ENCODE measurements around the gene LTA.

LTA gene

DNA sequence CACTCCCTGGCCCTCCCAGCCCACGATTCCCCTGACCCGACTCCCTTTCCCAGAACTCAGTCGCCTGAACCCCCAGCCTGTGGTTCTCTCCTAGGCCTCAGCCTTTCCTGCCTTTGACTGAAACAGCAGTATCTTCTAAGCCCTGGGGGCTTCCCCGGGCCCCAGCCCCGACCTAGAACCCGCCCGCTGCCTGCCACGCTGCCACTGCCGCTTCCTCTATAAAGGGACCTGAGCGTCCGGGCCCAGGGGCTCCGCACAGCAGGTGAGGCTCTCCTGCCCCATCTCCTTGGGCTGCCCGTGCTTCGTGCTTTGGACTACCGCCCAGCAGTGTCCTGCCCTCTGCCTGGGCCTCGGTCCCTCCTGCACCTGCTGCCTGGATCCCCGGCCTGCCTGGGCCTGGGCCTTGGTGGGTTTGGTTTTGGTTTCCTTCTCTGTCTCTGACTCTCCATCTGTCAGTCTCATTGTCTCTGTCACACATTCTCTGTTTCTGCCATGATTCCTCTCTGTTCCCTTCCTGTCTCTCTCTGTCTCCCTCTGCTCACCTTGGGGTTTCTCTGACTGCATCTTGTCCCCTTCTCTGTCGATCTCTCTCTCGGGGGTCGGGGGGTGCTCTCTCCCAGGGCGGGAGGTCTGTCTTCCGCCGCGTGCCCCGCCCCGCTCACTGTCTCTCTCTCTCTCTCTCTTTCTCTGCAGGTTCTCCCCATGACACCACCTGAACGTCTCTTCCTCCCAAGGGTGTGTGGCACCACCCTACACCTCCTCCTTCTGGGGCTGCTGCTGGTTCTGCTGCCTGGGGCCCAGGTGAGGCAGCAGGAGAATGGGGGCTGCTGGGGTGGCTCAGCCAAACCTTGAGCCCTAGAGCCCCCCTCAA, at the start of gene LTA:
LTA (plus strand) TSS at position 249 of the 871 bp plus-strand sequence; CDS start at position 703, 454 bp downstream.
- peak; percentile 79 for DNase-seq

GRCh38 chr6:31525553-31525931, 46.5 kb upstream of the LTA start:
- DNase-seq: no peak

DNA sequence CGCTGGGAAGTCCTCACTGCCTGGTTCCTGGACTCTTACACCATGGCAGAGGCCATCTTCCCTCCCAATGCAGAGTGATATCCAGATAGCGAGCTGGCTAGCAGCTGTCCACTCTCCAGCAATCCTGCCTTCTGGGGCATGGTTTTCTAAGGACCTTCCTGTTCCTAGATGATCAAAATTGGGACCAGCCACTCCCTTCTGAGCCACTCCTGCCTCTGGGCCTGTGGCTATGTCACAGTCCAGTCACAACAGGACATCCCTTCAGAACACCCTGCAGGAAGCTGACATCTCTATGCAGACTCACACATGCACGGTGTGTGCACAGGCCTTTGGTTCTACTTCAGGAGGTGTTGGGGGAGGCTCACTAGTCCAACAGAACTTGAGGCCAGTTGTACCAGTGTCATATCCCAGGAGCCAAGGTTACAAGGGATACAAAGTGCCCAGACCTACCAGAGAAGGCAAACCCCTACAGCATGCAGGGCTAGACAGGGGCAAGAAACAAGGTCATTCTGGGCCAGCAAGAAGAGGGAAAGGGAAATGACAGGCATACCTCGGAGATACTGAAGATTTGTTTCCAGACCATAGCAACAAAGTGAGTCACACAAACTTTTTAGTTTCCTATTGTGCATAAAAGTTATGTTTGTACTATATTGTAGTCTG, 46.0 kb upstream of the LTA start:
- DNase-seq: no peak

DNA sequence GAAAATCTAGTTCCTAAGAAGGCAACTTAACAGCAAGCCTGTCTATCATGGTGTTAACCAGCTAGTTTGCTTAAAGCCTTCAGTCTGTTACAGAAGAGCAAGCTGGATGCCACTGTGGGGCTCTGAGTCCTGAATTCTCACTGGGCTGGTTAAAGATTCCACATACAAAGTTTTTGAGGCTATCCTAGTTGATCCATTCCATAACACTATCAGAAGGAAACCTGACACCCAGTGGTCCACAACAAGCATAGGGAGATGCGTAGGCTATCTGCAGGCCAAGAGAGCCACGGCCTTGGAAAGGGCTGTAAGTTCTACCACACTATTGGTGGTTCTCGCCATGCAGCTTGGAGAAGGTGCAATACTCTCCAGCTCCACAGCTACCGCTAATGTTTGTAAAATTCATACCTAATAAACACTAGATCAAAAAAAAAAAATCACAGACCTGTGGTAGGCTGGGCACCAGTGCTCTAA, 43.7 kb upstream of the LTA start:
- DNase-seq: no peak

DNA sequence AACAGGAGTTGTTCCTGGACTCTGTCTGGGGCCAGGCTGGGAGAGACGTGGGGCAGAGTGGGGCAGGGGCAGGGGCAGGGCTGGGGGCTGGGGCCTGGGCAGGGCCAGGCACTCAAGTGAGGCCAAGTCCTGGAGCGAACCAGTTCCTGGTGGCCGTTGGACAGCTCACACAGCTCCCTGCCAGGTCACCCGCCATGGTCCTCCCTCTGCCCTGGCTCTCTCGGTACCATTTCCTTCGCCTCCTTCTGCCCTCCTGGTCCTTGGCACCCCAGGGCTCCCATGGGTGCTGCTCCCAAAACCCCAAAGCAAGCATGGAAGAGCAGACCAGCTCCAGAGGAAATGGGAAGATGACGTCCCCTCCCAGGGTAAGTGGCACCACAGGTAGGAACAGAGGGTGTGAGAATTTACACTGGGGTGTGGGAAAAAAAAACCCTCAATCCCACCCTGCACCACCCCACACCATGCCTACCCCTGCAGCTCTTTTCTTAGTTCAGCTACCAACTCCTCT, 43.2 kb upstream of the LTA start, which contains the start of gene MCCD1:
MCCD1 (plus strand) TSS at position 142 of the 508 bp plus-strand sequence; CDS start at position 195, 53 bp downstream.
- no peak for DNase-seq

- DNase-seq: no peak
Observed at GRCh38 chr6:31529329-31530150, 42.5 kb upstream of the LTA start.

DNA sequence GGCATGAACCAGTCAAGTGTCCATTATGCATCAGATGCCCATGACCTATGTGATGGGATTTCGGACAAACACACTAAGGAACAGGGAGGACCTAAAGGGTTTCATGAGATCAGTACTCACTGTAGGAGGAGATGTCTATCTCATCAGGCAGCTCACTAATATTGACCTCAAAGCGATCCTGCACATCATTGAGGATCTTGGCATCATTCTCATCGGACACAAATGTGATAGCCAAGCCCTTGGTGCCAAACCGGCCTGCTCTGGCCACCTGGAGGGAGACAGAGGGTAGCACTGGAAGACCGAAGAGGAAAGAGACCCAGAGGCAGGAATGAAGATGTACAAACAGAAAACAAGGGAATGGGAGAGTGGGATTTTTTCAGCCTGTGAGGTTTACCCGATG, 41.4 kb upstream of the LTA start:
- no peak for DNase-seq

DNA sequence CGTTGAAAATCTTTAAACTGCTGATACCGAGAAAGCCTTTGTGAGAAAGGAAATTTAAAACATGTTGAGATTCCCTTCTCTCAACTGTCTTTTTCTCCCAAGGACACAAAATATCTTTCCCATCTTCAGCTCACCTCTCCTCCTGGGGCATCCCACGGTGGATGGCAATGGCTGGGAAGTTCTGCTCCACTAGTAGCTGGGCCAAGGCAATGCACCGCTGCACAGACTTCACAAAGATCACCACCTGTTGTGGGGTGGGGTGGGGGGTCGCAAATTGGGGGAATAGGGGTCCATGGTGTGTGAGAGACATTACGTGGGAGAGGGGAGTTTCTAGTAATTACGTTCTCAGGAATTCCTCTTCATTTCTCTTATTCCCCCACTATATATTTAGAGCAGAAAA, 40.9 kb upstream of the LTA start:
- DNase-seq: no peak

DNA sequence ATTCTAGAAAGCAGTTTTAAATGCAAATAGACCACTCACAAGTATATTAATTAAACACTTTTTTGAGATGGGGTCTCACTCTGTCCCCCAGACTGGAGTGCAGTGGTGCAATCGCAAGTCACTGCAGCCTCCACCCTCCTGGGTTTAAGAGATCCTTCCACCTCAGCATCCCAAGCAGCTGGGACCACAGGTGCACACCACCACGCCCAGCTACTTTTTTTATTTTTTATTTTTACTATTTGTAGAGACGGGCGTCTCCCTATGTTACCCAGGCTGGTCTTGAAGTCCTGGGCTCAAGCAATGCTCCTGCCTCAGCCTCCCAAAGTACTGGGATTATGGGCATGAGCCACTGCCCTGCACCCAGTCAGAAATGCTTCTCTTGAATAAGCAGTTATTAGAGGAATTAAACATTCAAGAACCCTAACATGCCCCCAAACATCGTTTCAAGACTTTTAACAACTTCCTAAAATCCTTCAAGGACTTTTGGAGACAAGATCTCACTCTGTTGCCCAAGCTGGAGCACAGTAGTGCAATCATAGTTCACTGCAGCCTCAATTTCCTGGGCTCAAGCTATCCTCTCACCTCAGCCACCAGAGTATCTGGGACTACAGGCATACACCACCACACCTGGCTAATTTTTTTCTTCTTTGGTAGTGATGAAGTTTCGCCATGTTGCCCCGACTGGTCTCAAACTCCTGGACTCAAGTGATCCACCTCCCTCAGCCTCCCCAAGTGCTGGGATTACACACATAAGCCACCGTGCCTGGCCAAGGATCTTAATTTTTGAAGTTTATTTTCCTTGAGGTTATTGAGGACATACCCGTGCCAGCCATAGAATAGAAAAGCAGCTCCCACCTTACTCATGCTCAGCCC, 40.1 kb upstream of the LTA start:
- DNase-seq: no peak

- DNase-seq: no peak
Observed at GRCh38 chr6:31532644-31533454, 39.2 kb upstream of the LTA start.

GRCh38 chr6:31533455-31533841, 38.6 kb upstream of the LTA start:
- no peak for DNase-seq

GRCh38 chr6:31534011-31534410, 38.1 kb upstream of the LTA start:
- DNase-seq: no peak

DNA sequence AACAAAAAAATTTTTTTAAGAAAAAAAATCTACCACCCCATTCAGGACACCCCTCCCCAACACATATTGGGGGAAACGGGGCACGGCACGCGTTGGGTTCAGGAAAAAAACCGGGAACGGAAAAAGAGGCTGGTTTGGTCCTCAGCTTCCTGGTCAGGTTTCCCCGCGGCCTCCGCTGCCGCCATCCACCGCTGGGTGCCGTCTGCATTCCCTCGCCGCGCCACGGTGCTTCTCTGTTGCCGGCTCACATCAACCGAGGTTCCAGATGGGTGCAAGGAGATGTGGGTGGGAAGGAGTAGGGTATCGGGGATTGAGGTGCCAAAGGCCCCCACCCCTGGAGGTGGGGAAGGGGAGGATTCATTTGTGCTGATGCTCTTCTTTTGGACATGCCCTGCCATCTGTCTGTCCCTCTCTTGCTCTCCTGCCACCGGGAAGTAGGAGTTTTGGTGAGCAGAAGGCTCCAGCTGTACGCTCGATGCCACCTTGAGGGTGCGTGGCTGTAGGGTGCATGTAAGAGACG, 37.5 kb upstream of the LTA start:
- DNase-seq: no peak

DNA sequence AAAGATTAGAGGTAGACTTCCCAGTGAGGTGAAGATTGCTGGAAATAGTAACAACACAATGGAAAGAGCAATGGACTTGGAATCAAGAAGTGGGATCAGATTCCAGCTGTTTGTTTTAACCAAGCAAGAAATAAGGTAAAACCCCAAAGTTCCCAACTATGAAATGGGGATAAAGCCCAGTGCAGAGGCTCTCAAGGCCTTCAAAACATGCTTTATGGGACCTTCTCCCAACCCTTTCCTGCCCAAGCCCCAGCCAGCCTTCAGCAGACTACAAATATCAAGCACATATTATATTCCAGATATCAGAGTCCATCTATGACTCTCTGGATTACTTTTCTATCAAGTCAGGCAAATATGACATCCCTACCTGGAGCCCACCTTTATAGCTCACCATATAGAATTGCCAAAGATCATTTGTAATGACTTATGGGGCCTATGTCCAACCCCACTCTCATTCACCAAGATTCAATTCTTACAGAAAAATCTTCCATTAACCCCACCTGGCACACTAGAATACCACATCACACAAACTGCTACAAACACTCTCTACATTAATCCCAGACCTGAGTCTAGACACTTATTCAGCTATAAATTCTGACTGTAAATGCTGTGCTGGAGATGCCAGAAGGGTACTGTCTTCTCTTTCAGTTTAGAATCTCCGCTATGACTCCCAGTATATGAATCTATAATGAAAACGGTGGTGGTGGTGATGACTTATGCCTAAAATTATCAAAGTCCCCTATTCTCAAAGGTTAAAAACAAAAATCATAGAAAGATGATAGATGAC, 36.4 kb upstream of the LTA start:
- DNase-seq: no peak

- DNase-seq: no peak
Observed at GRCh38 chr6:31538805-31539400, 33.2 kb upstream of the LTA start.

DNA sequence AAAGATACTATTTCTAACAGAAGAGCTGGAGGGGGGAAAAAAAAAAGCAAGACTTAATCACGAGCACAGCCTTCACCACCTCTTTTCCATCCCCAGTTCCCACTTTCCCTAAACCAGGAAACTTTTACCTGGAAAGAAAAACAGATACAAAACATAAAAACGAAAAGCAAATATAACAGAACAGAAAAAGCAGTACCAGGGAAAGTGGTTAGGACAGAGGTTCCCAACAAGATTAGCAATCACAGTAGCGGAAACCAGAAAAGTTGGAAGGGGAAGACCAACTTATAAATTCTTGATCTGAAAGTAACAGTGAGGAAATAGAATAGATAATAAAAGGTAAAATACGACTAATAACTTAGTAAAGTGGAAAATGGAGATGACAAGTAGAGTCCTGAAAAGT, 31.4 kb upstream of the LTA start:
- no peak for DNase-seq

DNA sequence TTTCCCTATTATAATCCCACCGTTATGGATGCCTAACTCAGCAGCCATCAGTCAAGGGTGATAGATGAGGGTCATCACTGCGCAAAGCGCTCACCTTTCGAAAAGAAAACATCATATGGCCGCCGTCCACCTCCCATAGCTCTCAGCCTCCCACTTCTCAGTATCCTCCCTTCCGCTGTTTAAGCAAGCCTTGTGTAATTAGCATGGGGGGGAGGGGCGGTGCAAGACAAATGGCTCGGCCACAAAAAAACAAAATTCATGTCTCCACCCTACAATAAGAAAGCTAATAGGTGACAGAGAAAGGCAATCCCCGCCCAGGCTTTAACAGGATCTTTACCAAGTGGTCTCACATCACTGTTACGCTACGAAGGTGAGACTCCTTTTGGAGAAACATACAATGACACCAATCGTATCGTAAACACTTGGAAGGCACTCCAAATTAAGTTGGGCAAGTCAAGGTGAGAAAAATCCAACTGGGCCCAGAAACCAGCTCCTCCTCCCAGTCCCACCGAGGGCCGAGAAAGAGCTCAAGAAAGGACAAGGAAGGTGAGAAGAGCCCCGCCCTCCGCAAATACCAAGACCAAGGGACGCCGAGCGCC, 30.9 kb upstream of the LTA start:
- DNase-seq: peak; percentile 69

DNA sequence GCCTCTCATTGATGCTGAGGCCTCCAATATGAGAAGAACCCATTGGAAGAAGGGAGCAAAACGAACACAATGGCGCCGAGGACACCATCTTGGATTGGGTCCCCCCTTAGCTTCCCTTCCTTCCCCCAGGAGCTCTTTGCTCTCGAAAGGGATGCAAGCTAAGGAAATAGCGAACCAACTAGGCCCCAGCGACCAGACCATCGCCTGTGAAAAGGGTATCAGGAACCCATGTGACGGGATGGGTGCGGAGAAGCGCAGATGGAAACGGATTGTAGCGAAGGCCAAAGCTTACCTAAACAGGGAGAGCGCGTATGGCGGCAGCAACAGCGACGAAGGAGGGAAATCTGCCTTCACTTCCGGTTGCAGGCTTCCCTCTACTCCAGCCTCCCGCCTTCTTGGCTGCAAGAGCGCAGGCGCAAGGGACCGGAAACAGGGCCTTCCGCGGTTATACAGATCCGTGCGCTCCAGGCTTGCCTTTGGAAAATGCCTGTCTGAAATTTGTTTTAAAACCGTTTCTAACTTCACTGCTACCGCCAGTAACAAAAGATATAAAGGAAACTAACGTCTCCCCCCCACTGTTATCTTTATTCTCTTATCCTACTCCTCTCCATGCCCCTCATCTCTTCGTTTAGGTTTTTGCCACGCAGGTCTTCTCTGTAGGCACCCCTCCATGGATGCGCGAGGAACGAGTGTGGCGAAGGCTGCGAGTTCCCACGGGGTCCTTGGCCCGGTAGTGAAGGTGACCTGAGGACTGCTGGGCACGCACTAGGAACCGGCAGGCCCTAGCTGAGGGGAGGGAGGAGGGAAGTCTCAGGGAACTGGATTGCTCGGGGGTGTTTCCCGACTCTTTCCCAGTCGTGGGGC, 30.2 kb upstream of the LTA start, which contains the start of gene DDX39B:
DDX39B (minus strand) TSS at position 346 of the 864 bp plus-strand sequence. CDS start 1,471 bp downstream, outside the sequence.
- peak; percentile 88 for DNase-seq

Measured in activated CD4-positive, CD25-positive, alpha-beta regulatory T cell treated with anti-CD3 and anti-CD28 coated beads, Interleukin-2, amount 50 U/mL, for 72 hours (primary cell).